ENCODE results near the gene ZFPM1. TPM values are rescaled to one million over a fixed set of nuclear protein-coding genes. Genes with fewer than 3 reads are reported as not detected.

Gene ZFPM1
- total and polyA plus RNA-seq, 2 of the 8 experiments (the other 6 are each of a cell fraction or from before 2014, with no cell fraction given): 0.74 to 4.8 TPM

- ChIA-PET POLR2A (ENCODE audit: partially characterized antibody) (no interaction called here), CTCF (ENCODE audit: partially characterized antibody) (interaction anchor here (0.7 to 4.3 kb wide), 7 partner anchors 18 to 154 kb away, joined by 3 to 22 read pairs (median 4); no protein-coding TSS in a partner anchor)
- H3K23me2 ChIP-seq (ENCODE audit: low read depth, low read length): no peaks in the 10 kb centered on the region
- no peak overlapping the region for H3K18ac ChIP-seq (ENCODE audit: extremely low read depth, low read length)
- no peak overlapping the region for H3K27ac ChIP-seq (ENCODE audit: low read depth, low read length)
- H3K56ac ChIP-seq (replicated peaks; ENCODE audit: insufficient read length, low read depth, low read length): no peak overlapping the region
- no peaks in the 10 kb centered on the region for H3K79me2 ChIP-seq (ENCODE audit: control insufficient read depth in 1 of 2, insufficient read depth in 2 of 2, low read length in 2 of 2)
- no peak overlapping the region for H3K23ac ChIP-seq (ENCODE audit: insufficient read length)
- peaks cover 0 to 11% (median 1%) of the 10 kb centered on the region in 4 experiments; a peak in 3 of 7 replicates for H3K4me1 ChIP-seq (replicated peaks in 1 of 4; ENCODE audit: control insufficient read depth in 3 of 4, insufficient read depth in 4 of 4, low read length in 3 of 4)
- WGBS, 2 experiments (ENCODE audit: extremely low coverage in 1 of 2, insufficient coverage in 1 of 2, insufficient read length in 1 of 2, insufficient replicate concordance in 2 of 2, low coverage in 1 of 2, low lambda C conversion rate in 2 of 2, missing lambda C conversion rate in 1 of 2): 98% methylated on average over 14 of the region's 14 CpGs; no CpG with 5 or more reads in 1 of the 2 experiments
- H3K9me3 ChIP-seq (ENCODE audit: insufficient read depth in 2 of 2, low read depth in 1 of 2, low read length in 1 of 2): no peaks in the 10 kb centered on the region; a peak in 1 of 4 replicates
- H2AK5ac ChIP-seq (ENCODE audit: low read depth, low read length): no peak overlapping the region
- H2BK12ac ChIP-seq (ENCODE audit: low read depth, low read length): 0 out of 2 replicates have a peak overlapping the region, but pooled peaks have one; percentile 60
- FAIRE-seq: no peak
- H3K27me3 ChIP-seq (replicated peaks in 1 of 4; ENCODE audit: control insufficient read depth in 3 of 4, extremely low read depth in 1 of 4, insufficient read depth in 3 of 4, low read length in 3 of 4): no peaks in the 10 kb centered on the region; a peak in 1 of 7 replicates
- H4K20me1 ChIP-seq (replicated peaks in 1 of 2; ENCODE audit: control insufficient read depth in 1 of 2, insufficient read depth in 2 of 2, low read length in 2 of 2): no peaks in the 10 kb centered on the region
- H4K91ac ChIP-seq (replicated peaks; ENCODE audit: insufficient read length, low read length): no peak overlapping the region
- H3K4me2 ChIP-seq (ENCODE audit: insufficient read depth in 1 of 2, low read depth in 2 of 2, low read length in 2 of 2): no peak overlapping the region
- H3K4me3 ChIP-seq (ENCODE audit: extremely low read depth in 1 of 4, insufficient read depth in 2 of 4, low read depth in 3 of 4, low read length in 4 of 4): no peak overlapping the region
- H3K79me1 ChIP-seq (ENCODE audit: low read depth, low read length): no peaks in the 10 kb centered on the region
- H2BK5ac ChIP-seq (ENCODE audit: low read depth, low read length): no peak overlapping the region
- no peak overlapping the region for H2BK20ac ChIP-seq (ENCODE audit: low read length)
- no peak overlapping the region for H2BK120ac ChIP-seq (replicated peaks; ENCODE audit: low read depth, low read length)
- no peak overlapping the region for H2BK15ac ChIP-seq (ENCODE audit: low read length)
- no peak overlapping the region for H3K14ac ChIP-seq (ENCODE audit: insufficient read length)
- no peaks in the 10 kb centered on the region for H3K36me3 ChIP-seq (ENCODE audit: control insufficient read depth in 2 of 4, insufficient read depth in 4 of 4, low read length in 3 of 4)
- H4K8ac ChIP-seq (ENCODE audit: extremely low read depth, insufficient read depth, low read length): no peak overlapping the region
- no peak overlapping the region for H3K4ac ChIP-seq (replicated peaks; ENCODE audit: insufficient read length, low read depth, low read length)
- no peak overlapping the region for H3K9ac ChIP-seq (replicated peaks in 1 of 4; ENCODE audit: extremely low read depth in 1 of 4, low read depth in 3 of 4, low read length in 3 of 4)
- H4K5ac ChIP-seq (ENCODE audit: insufficient read length, low read depth, low read length): no peak overlapping the region
- H2AFZ ChIP-seq (ENCODE audit: low read length): no peak overlapping the region
- DNase-seq (ENCODE audit: low read depth in 1 of 2, low spot score in 2 of 2): no peak
- TF ChIP-seq POLR2AphosphoS5 (IDR thresholded peaks at IDR 0.05; ENCODE audit: low read depth, low read length) (no peak), RXRA (IDR thresholded peaks at IDR 0.05; ENCODE audit: insufficient read depth, low read depth, low read length) (no peak), ATF3 (IDR thresholded peaks at IDR 0.05; ENCODE audit: insufficient read depth, low read depth, low read length) (no peak), MAX (IDR thresholded peaks at IDR 0.05) (no peak), CHD1 (IDR thresholded peaks at IDR 0.05; ENCODE audit: low read depth, low read length) (no peak), GABPA (IDR thresholded peaks at IDR 0.05; ENCODE audit: borderline replicate concordance, insufficient read depth, low read length) (no peak), CREB1 (IDR thresholded peaks at IDR 0.05) (no peak), BCL11A (IDR thresholded peaks at IDR 0.05; ENCODE audit: low read depth in 2 of 2, low read length in 2 of 2) (no peak), SIX5 (IDR thresholded peaks at IDR 0.05; ENCODE audit: low read depth, low read length) (no peak), JUND (IDR thresholded peaks at IDR 0.05; ENCODE audit: low read length) (no peak), TEAD4 (IDR thresholded peaks at IDR 0.05; ENCODE audit: low read depth, low read length) (no peak), BRCA1 (IDR thresholded peaks at IDR 0.05; ENCODE audit: low read depth, low read length) (no peak)
These were observed 11.6 kb upstream of the ZFPM1 start for GRCh38 chr16:88441460-88441859.
